Smooth muscle cell (in vitro differentiated cells): ENCODE results near the gene AFF1. TPM values are rescaled to one million over a fixed set of nuclear protein-coding genes. Genes with fewer than 3 reads are reported as not detected.

Source experiments
- DNase-seq: peaks from one replicate; lab custom pipeline; 2025; ENCODE audit not compliant: unreplicated experiment; lab: John Stamatoyannopoulos, UW
- H2AFZ ChIP-seq: fragments of 200-600 bp; sonication (generic); 2 replicates; pipeline ENCODE4 v1.6.0; 2016; ENCODE audit warnings: antibody characterized with exemption, low read depth, mild to moderate bottlenecking
- H3F3A ChIP-seq: fragments of 200-600 bp; sonication (generic); 2 replicates; pipeline ENCODE4 v1.6.0; 2017; ENCODE audit warnings: antibody characterized with exemption, low read depth
- H3K27ac ChIP-seq: fragments of 200-600 bp; sonication (generic); 2 replicates; pipeline ENCODE4 v1.5.1; 2016; ENCODE audit warnings: low read depth, mild to moderate bottlenecking
- H3K27me3 ChIP-seq: fragments of 200-600 bp; sonication (generic); 2 replicates; pipeline ENCODE4 v1.6.1; 2016; ENCODE audit warnings: low read depth, mild to moderate bottlenecking
- H3K36me3 ChIP-seq: fragments of 200-600 bp; sonication (generic); 2 replicates; pipeline ENCODE4 v1.5.1; 2016; ENCODE audit warnings: low read depth
- H3K4me1 ChIP-seq: fragments of 200-600 bp; sonication (generic); 2 replicates; pipeline ENCODE4 v1.5.1; 2016; ENCODE audit warnings: low read depth
- H3K4me2 ChIP-seq: fragments of 200-600 bp; sonication (generic); 2 replicates; pipeline ENCODE4 v1.6.0; 2016; ENCODE audit warnings: mild to moderate bottlenecking
- H3K4me3 ChIP-seq: fragments of 200-600 bp; sonication (generic); 2 replicates; pipeline ENCODE4 v1.5.1; 2016; ENCODE audit warnings: mild to moderate bottlenecking
- H3K79me2 ChIP-seq: fragments of 200-600 bp; sonication (generic); 2 replicates; pipeline ENCODE4 v1.6.0; 2016; ENCODE audit warnings: low read depth, mild to moderate bottlenecking
- H3K9ac ChIP-seq: fragments of 200-600 bp; sonication (generic); 2 replicates; pipeline ENCODE4 v1.6.0; 2016; ENCODE audit warnings: low read depth
- H3K9me3 ChIP-seq: fragments of 200-600 bp; sonication (generic); replicated peaks from 2 replicates; pipeline ENCODE4 v1.5.1; 2016; ENCODE audit warnings: low read depth
- H4K20me1 ChIP-seq: fragments of 200-600 bp; sonication (generic); 2 replicates; pipeline ENCODE4 v1.6.0; 2016; ENCODE audit warnings: low read depth
- CTCF ChIP-seq: fragments of 200-600 bp; sonication (generic); IDR thresholded peaks from 2 replicates; pipeline ENCODE4 v1.5.1; 2017; ENCODE audit warnings: borderline replicate concordance, mild to moderate bottlenecking, antibody characterized with exemption; ENCODE audit not compliant: insufficient read depth, poor library complexity, severe bottlenecking
- WGBS: methylation state at CpG from one replicate; pipeline ENCODE4 v1.1.7; 2016; ENCODE audit warnings: low lambda C conversion rate; 5-methylcytosine and 5-hydroxymethylcytosine counted together
- polyA plus RNA-seq: library from polyadenylated mRNA; unstranded; fragments of >200 nt; fragmentation: Nextera tagmentation; extraction: Ambion mirVana; gene quantifications from 2 replicates; pipeline ENCODE4 v1.2.1, GENCODE V29; 2016
- total RNA-seq: library from RNA; depleted of rRNA; stranded (reverse); fragments of >200 nt; gene quantifications from 2 replicates; pipeline ENCODE4 v1.2.3, GENCODE V29; 2014

Gene AFF1
- total and polyA plus RNA-seq, 2 experiments from 2014 or later, result 6.6 to 17.7 TPM

GRCh38 chr4:86942185-86942666, 7.4 kb downstream of the AFF1 start:
- TF ChIP-seq CTCF, result no peak
- no peaks in the 10 kb centered on the region for H3F3A ChIP-seq
- no peaks in the 10 kb centered on the region for H3K36me3 ChIP-seq
- no peak for DNase-seq
- H3K4me2 ChIP-seq, result peak overlapping the region; percentile 34
- H3K4me3 ChIP-seq, result no peak overlapping the region
- no peak overlapping the region for H3K9ac ChIP-seq
- H3K9me3 ChIP-seq, result no peaks in the 10 kb centered on the region
- H4K20me1 ChIP-seq, result peaks cover 9% of the 10 kb centered on the region
- no peak overlapping the region for H3K27ac ChIP-seq
- 24% methylated on average over 1 of the region's 1 CpG for WGBS
- H2AFZ ChIP-seq, result no peak overlapping the region
- H3K27me3 ChIP-seq, result no peaks in the 10 kb centered on the region
- H3K79me2 ChIP-seq, result peaks cover 8% of the 10 kb centered on the region
- peaks cover 10% of the 10 kb centered on the region for H3K4me1 ChIP-seq

- no peak overlapping the region for H3K9ac ChIP-seq
- H3K36me3 ChIP-seq, result no peaks in the 10 kb centered on the region
- TF ChIP-seq CTCF, result no peak
- no peak overlapping the region for H3K4me2 ChIP-seq
- H3K79me2 ChIP-seq, result no peaks in the 10 kb centered on the region
- H4K20me1 ChIP-seq, result peaks cover 7% of the 10 kb centered on the region
- H3K27ac ChIP-seq, result no peak overlapping the region
- peaks cover 18% of the 10 kb centered on the region for H3K4me1 ChIP-seq
- no peaks in the 10 kb centered on the region for H3K27me3 ChIP-seq
- no peaks in the 10 kb centered on the region for H3F3A ChIP-seq
- no peak overlapping the region for H2AFZ ChIP-seq
- DNase-seq, result no peak
- no peaks in the 10 kb centered on the region for H3K9me3 ChIP-seq
- H3K4me3 ChIP-seq, result no peak overlapping the region
Observed at GRCh38 chr4:86944964-86945781, 10.4 kb downstream of the AFF1 start.

GRCh38 chr4:86946868-86947500, 12.2 kb downstream of the AFF1 start:
- Histone ChIP-seq H3K9ac (no peak overlapping the region), H3K79me2 (no peaks in the 10 kb centered on the region), H3K27me3 (no peaks in the 10 kb centered on the region), H3K4me2 (no peak overlapping the region), H3F3A (no peaks in the 10 kb centered on the region), H3K9me3 (no peaks in the 10 kb centered on the region), H2AFZ (no peak overlapping the region), H3K36me3 (no peaks in the 10 kb centered on the region), H3K27ac (no peak overlapping the region), H3K4me1 (peaks cover 21% of the 10 kb centered on the region), H3K4me3 (no peak overlapping the region), H4K20me1 (peaks cover 6% of the 10 kb centered on the region)
- no peak for TF ChIP-seq CTCF
- DNase-seq, result no peak
- WGBS, result 64% methylated on average over 3 of the region's 3 CpGs
